Astrocyte of the hippocampus (primary cell): Measurements from ENCODE around the gene HSD17B14.
"Not testable (repeated sequence)": the region's sequence is repeated elsewhere in the genome, so short reads cannot be mapped to it uniquely, and the experiment has no call there.

Experiments
- DNase-seq: peaks from one replicate; pipeline ENCODE4 v3.0.0; 2011; ENCODE audit warnings: low read depth, low spot score

Gene HSD17B14

DNA sequence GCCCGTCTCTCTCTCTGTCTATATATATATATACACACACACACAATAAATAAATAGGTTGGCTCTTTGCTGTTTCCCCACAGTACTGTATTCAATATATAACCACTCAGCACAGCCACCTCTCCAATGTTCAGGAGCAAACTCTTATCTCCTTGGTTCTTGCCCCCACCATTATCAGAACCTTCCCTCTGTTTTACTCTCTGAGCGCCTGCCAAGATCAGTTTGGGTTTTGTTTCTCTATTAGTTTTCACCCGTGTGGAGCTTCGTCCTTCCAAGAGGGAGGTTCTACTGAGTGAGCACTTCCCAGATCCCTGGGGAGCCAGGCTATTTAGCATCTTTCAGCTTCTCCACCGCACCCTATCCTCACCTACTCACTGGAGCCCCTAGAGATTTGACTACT lies 70.5 kb downstream of the HSD17B14 start:
- not testable (repeated sequence) for DNase-seq
